Large intestine (tissue), 3 donors: ENCODE measurements around the gene ZDHHC11. TPM values are rescaled to one million over a fixed set of nuclear protein-coding genes. Genes with fewer than 3 reads are reported as not detected.
"Not testable (repeated sequence)": the region's sequence is repeated elsewhere in the genome, so short reads cannot be mapped to it uniquely, and the experiment has no call there.

Experiments
- DNase-seq, 2 donors: peaks; one replicate each; pipeline versions ENCODE4 v3.0.0 to v3.0.0-alpha.2; 2013
- H3K27ac ChIP-seq: one replicate; pipeline ENCODE4 v1.5.1; 2013; ENCODE audit warnings: low read length
- H3K27me3 ChIP-seq: 2 replicates; pipeline ENCODE4 v1.6.1; 2013; ENCODE audit warnings: low read length; ENCODE audit not compliant: control insufficient read depth, insufficient read depth
- H3K36me3 ChIP-seq: 2 replicates; pipeline ENCODE4 v1.6.1; 2013; ENCODE audit warnings: low read length; ENCODE audit not compliant: control insufficient read depth, insufficient read depth
- H3K4me1 ChIP-seq: one replicate; pipeline ENCODE4 v1.6.1; 2013; ENCODE audit warnings: low read length; ENCODE audit not compliant: control insufficient read depth, insufficient read depth
- H3K4me3 ChIP-seq: one replicate; pipeline ENCODE4 v1.5.1; 2013; ENCODE audit warnings: low read length
- H3K9me3 ChIP-seq: one replicate; pipeline ENCODE4 v1.6.1; 2013; ENCODE audit warnings: mild to moderate bottlenecking, low read depth, low read length, moderate library complexity; ENCODE audit not compliant: control insufficient read depth
- WGBS: methylation state at CpG from one replicate; pipeline ENCODE4 v1.1.5; 2013; ENCODE audit warnings: low lambda C conversion rate; ENCODE audit not compliant: insufficient coverage; 5-methylcytosine and 5-hydroxymethylcytosine counted together
- polyA plus RNA-seq: library from polyadenylated mRNA; unstranded; fragments of 120-200 nt; gene quantifications from one replicate; pipeline ENCODE4 v1.2.1, GENCODE V29; 2013

ZDHHC11 gene
- polyA plus RNA-seq, 1 donor = 41.0 TPM

DNA sequence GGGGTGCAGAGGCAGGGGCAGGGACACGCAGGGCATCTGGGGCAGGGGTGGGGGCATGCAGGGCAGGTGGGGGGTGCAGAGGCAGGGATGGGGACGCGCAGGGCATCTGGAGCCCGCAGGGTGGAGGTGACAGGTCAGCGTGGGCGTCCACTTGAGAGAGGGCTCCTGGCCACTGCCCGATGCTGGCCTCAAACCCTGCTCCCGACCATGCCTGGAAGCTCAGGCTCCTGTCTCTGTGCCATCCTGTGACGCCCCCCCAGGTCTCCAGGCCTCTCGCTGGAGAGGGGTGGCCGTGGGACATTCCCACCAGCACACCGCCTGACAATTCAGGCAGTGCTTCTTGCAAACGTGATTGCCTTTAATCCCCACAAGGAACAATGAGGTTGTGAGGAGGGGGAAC, 99.3 kb downstream of the ZDHHC11 start:
- Histone ChIP-seq H3K4me3 (no peak overlapping the region), H3K27ac (no peak overlapping the region), H3K4me1 (peaks cover 4% of the 10 kb centered on the region), H3K9me3 (no peaks in the 10 kb centered on the region), H3K27me3 (no peaks in the 10 kb centered on the region), H3K36me3 (no peaks in the 10 kb centered on the region)
- no peak for DNase-seq
- no CpG with 5 or more reads among the region's 13 CpGs for WGBS

DNA sequence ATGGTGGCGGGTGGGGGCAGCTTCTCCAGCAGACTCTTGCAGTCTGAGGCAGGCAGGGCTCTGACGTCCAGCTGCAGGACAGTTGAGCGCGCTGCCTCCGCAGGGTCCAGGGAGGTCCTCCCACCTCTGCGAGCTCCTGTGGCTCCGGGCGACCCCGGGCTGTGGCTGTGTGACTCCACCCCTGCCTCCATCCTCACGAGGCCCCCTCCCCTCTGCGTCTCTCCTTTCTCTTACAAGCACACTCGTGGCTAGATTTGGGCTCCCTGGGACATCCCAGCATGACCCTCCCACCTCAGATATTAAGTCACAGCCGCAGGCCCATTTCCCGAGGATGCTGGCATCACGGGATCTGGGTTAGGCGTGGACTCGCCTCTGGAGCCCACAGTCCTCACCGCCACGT, 100.6 kb downstream of the ZDHHC11 start:
- H3K9me3 ChIP-seq, H3K36me3 ChIP-seq, H3K27me3 ChIP-seq, H3K4me1 ChIP-seq, DNase-seq, H3K4me3 ChIP-seq, H3K27ac ChIP-seq: not testable (repeated sequence)
- no CpG with 5 or more reads among the region's 19 CpGs for WGBS

DNA sequence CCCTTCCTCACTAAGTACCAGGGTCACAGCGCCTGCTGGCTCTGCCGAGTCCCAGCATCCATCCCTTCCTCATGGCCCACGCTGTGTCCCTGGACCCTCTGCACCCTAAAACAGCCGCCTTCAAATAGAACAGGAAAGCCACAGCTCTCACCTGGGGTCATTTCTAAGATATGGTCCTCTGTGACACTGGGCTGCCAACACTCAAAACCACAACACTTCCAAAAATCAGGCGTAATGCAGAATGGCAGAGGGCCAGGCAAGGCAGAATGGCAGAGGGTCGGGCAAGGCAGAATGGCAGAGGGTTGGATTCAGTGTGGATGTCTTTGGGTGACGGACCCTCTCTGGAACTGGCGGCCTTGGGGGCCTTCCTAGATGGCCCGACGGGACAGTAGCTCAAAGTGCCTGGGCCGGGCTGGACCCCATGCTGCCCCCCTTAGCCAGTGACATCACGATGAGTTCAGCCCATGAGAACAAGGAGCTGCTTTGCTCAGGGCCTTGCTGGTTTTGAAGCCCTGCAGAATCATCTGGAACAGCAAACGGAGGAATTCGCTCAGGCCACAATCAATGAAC, 101.6 kb downstream of the ZDHHC11 start:
- Histone ChIP-seq H3K4me3 (no peak overlapping the region), H3K27ac (no peak overlapping the region), H3K27me3 (no peaks in the 10 kb centered on the region), H3K36me3 (no peaks in the 10 kb centered on the region), H3K9me3 (no peaks in the 10 kb centered on the region), H3K4me1 (no peaks in the 10 kb centered on the region)
- no peak for DNase-seq
- WGBS = no CpG with 5 or more reads among the region's 14 CpGs

DNA sequence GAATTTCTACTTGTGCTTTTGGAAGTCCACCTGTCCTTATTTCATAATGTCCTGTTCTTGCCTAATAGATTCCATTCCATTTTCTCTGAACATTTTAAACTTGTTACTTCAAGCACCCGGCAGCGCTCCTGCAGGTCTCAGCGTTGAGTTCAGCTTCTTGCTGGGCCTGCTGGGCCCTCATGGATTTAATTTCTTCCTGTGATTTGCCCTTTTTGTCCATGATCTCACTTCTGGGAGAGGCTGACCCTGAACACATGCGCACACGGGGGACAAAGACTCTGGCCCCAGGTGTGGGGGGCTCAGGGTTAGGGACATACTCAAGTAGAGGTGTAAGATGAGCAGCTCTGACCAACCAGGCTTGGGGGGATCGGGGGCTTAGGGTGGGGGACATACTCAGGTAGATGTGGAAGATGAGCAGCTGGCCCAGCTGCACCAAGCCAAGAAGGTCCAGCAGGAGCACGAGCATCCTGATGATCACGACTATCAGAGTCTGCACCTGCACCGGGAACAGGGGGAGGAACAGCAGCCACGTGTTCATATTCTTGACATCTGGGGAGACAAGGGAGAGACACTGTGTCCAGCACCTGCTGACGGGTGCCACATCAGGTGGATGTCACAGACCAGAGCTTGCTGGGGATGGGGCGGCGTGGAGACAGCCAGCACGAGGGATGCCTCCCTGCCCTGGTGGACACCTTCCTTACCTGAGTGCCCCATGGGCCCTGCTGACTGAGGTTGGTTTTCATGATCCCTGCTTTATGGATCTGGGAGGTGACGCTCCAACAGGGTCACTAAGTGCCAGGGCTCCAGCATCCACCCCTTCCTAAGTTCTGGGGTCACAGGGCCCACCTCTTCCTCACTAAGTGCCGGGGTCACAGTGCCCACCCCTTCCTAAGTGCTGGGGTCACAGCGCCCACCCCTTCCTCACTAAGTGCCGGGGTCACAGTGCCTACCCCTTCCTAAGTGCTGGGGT, 102.5 kb downstream of the ZDHHC11 start:
- H3K36me3 ChIP-seq, H3K4me3 ChIP-seq, H3K27ac ChIP-seq, H3K9me3 ChIP-seq, DNase-seq, H3K27me3 ChIP-seq, H3K4me1 ChIP-seq: not testable (repeated sequence)
- WGBS = no CpG with 5 or more reads among the region's 18 CpGs

DNA sequence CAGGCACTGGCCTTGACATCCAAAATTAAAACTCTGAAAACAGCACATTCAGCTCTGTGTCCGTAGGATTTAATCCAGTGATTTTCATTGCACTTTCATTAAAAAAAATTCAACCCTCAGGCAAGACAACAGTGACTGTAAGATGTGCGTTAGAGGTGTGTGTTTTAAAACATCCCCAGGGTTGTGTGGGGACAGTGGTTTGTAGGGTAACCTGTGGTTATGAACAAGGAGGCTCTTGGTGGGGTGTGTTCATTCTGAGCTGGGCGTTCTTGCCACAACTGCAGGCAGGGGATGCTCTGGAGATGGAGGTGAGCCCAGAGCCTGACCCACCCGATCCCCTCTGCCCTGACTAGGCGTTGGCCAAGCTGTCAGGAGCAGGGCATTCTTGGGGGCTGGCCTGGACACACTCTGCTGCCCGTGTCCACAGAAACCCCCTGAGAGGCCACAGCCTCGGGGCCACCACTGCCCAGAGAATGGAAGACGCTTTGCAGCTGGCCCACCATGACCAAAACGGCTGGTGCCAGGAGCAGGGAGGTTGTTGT, 103.4 kb downstream of the ZDHHC11 start:
- not testable (repeated sequence) for H3K9me3 ChIP-seq, H3K4me3 ChIP-seq, H3K27me3 ChIP-seq, DNase-seq, H3K36me3 ChIP-seq, H3K27ac ChIP-seq, H3K4me1 ChIP-seq
- WGBS = no CpG with 5 or more reads among the region's 9 CpGs

DNA sequence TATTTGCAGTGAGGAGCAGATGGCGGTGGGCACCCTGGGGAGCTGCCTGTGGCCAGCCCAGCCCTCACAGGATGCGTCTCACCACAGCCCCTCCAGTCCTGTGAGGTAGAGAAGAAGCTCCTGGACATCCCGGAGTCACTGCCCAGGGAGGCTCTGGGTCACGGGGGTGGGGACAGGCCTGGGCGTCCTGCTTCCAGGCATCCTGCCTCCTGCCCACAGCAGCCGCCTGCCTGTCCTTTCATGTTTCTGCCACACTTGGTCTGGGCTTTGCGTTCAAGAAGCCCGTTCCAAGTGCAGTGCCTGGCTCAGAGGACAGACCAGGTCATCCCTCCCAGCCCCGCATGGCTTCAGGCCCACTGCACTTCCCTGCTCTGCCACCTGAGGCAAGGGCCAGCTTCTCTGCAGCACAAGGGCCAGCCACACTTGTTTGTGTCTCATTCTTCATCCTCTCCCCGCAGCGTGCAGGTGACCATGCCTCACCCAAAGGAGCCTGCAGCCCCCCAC, 104.5 kb downstream of the ZDHHC11 start:
- WGBS = no CpG with 5 or more reads among the region's 11 CpGs
- H3K27me3 ChIP-seq = no peaks in the 10 kb centered on the region
- H3K4me1 ChIP-seq = no peaks in the 10 kb centered on the region
- DNase-seq = no peak
- H3K36me3 ChIP-seq = no peaks in the 10 kb centered on the region
- H3K9me3 ChIP-seq = no peaks in the 10 kb centered on the region
- H3K4me3 ChIP-seq = no peak overlapping the region
- no peak overlapping the region for H3K27ac ChIP-seq

Other genes with a start within 250 kb of the ZDHHC11 start
- gene CEP72, start 238.6 kb downstream of the ZDHHC11 start, polyA plus RNA-seq = 8.5 TPM
- 8.8 TPM for gene TPPP, start 157.6 kb downstream of the ZDHHC11 start, polyA plus RNA-seq
- 16.1 TPM for gene ZDHHC11B, start 66.3 kb downstream of the ZDHHC11 start, polyA plus RNA-seq
- 36.2 TPM for gene BRD9, start 41.8 kb upstream of the ZDHHC11 start, polyA plus RNA-seq
- gene TRIP13, start 41.9 kb upstream of the ZDHHC11 start, polyA plus RNA-seq = 8.3 TPM
- 15.2 TPM for gene NKD2, start 157.8 kb upstream of the ZDHHC11 start, polyA plus RNA-seq